H9 (cell line): ENCODE results near the gene CCDC192. TPM values are rescaled to one million over a fixed set of nuclear protein-coding genes. Genes with fewer than 3 reads are reported as not detected.

ENCODE experiments used
- DNase-seq: peaks from one replicate; pipeline ENCODE4 v3.0.0-alpha.2; 2017
- H2AFZ ChIP-seq: one replicate; pipeline ENCODE4 v1.6.1; 2013; ENCODE audit warnings: mild to moderate bottlenecking, low read length, control low read depth, moderate library complexity
- H2AK5ac ChIP-seq: 2 replicates; pipeline ENCODE4 v1.6.1; 2013; ENCODE audit warnings: low read length, control low read depth, mixed read lengths; ENCODE audit not compliant: insufficient read length
- H2BK120ac ChIP-seq: one replicate; pipeline ENCODE4 v1.6.1; 2013; ENCODE audit warnings: low read depth, mild to moderate bottlenecking, low read length, control low read depth, inconsistent platforms; ENCODE audit not compliant: poor library complexity, severe bottlenecking
- H2BK12ac ChIP-seq: 2 replicates; pipeline ENCODE4 v1.6.1; 2013; ENCODE audit warnings: low read length, control low read depth, mixed read lengths, low read depth; ENCODE audit not compliant: insufficient read length
- H2BK15ac ChIP-seq: 2 replicates; pipeline ENCODE4 v1.6.1; 2013; ENCODE audit warnings: low read depth, low read length, control low read depth
- H2BK20ac ChIP-seq: one replicate; pipeline ENCODE4 v1.6.1; 2013; ENCODE audit warnings: low read depth, mild to moderate bottlenecking, low read length, control low read depth, inconsistent platforms; ENCODE audit not compliant: poor library complexity, severe bottlenecking
- H2BK5ac ChIP-seq: 2 replicates; pipeline ENCODE4 v1.6.1; 2013; ENCODE audit warnings: low read length, control low read depth, mixed read lengths; ENCODE audit not compliant: insufficient read length
- H3K14ac ChIP-seq: 2 replicates; pipeline ENCODE4 v1.6.1; 2013; ENCODE audit warnings: low read length, control low read depth; ENCODE audit not compliant: insufficient read depth
- H3K18ac ChIP-seq: 2 replicates; pipeline ENCODE4 v1.6.1; 2013; ENCODE audit warnings: low read depth, mild to moderate bottlenecking, mixed read lengths, low read length, control low read depth; ENCODE audit not compliant: insufficient read length
- H3K23ac ChIP-seq: 2 replicates; pipeline ENCODE4 v1.6.1; 2013; ENCODE audit warnings: low read length, control low read depth, mixed read lengths, low read depth; ENCODE audit not compliant: insufficient read length
- H3K23me2 ChIP-seq: 2 replicates; pipeline ENCODE4 v1.6.1; 2013; ENCODE audit warnings: low read depth, mild to moderate bottlenecking, mixed read lengths, low read length, control low read depth; ENCODE audit not compliant: insufficient read length, poor library complexity, severe bottlenecking
- H3K27ac ChIP-seq: 2 replicates; pipeline ENCODE4 v1.5.1; 2013; ENCODE audit warnings: low read length, control low read depth, mixed read lengths, low read depth; ENCODE audit not compliant: insufficient read length
- H3K27me3 ChIP-seq: 2 replicates; pipeline ENCODE4 v1.6.1; 2013; ENCODE audit warnings: low read length, control low read depth, inconsistent platforms; ENCODE audit not compliant: insufficient read depth
- H3K4ac ChIP-seq: 2 replicates; pipeline ENCODE4 v1.6.1; 2013; ENCODE audit warnings: low read depth, mild to moderate bottlenecking, control low read depth, inconsistent platforms, low read length, moderate library complexity
- H3K4me1 ChIP-seq: 2 replicates; pipeline ENCODE4 v1.6.1; 2013; ENCODE audit warnings: low read length, control low read depth, inconsistent platforms; ENCODE audit not compliant: insufficient read depth
- H3K4me2 ChIP-seq: 2 replicates; pipeline ENCODE4 v1.6.1; 2013; ENCODE audit warnings: low read length, control low read depth, mixed read lengths; ENCODE audit not compliant: insufficient read length, insufficient read depth
- H3K56ac ChIP-seq: 2 replicates; pipeline ENCODE4 v1.6.1; 2013; ENCODE audit warnings: low read depth, mild to moderate bottlenecking, mixed read lengths, low read length, control low read depth; ENCODE audit not compliant: insufficient read length
- H3K79me1 ChIP-seq: 2 replicates; pipeline ENCODE4 v1.6.1; 2013; ENCODE audit warnings: low read depth, mild to moderate bottlenecking, moderate library complexity, low read length, control low read depth, inconsistent platforms; ENCODE audit not compliant: insufficient read depth, poor library complexity, severe bottlenecking
- H3K79me2 ChIP-seq: 2 replicates; pipeline ENCODE4 v1.6.1; 2013; ENCODE audit warnings: low read length, control low read depth, inconsistent platforms; ENCODE audit not compliant: insufficient read depth
- H3K9ac ChIP-seq: 2 replicates; pipeline ENCODE4 v1.6.1; 2013; ENCODE audit warnings: low read length, control low read depth, mixed read lengths; ENCODE audit not compliant: insufficient read length; ENCODE audit errors: extremely low read depth
- H3K9me3 ChIP-seq: one replicate; pipeline ENCODE4 v1.6.1; 2013; ENCODE audit warnings: low read depth, low read length, inconsistent platforms; ENCODE audit not compliant: control insufficient read depth
- H3T11ph ChIP-seq: one replicate; pipeline ENCODE4 v1.6.1; 2013; ENCODE audit warnings: mild to moderate bottlenecking, low read length, control low read depth, inconsistent platforms
- H4K20me1 ChIP-seq: one replicate; pipeline ENCODE4 v1.6.1; 2013; ENCODE audit not compliant: control insufficient read depth, insufficient read length, insufficient read depth
- H4K5ac ChIP-seq: 2 replicates; pipeline ENCODE4 v1.6.1; 2013; ENCODE audit warnings: low read depth, mild to moderate bottlenecking, mixed read lengths, low read length, control low read depth; ENCODE audit not compliant: insufficient read length
- H4K8ac ChIP-seq: replicated peaks from 2 replicates; pipeline ENCODE4 v1.6.1; 2013; ENCODE audit warnings: low read length, control low read depth, mixed read lengths, low read depth; ENCODE audit not compliant: insufficient read length
- H4K91ac ChIP-seq: 2 replicates; pipeline ENCODE4 v1.6.1; 2013; ENCODE audit warnings: low read depth, mild to moderate bottlenecking, moderate library complexity, mixed read lengths, low read length, control low read depth; ENCODE audit not compliant: insufficient read length
- H3K27ac Mint-ChIP-seq, 3 experiments: 2 replicates in 2 of 3; 3 replicates in 1 of 3; pipeline ENCODE4 v1.8.0; 2020 to 2021; ENCODE audit warnings: mixed read lengths in 3 of 3, mild to moderate bottlenecking in 1 of 3, moderate library complexity in 1 of 3
- H3K27me3 Mint-ChIP-seq: 2 replicates; pipeline ENCODE4 v1.8.0; 2021; ENCODE audit warnings: low read depth, mild to moderate bottlenecking, moderate library complexity, mixed read lengths
- H3K36me3 Mint-ChIP-seq, 3 experiments: 2 replicates in 2 of 3; 3 replicates in 1 of 3; pipeline ENCODE4 v1.8.0; 2020 to 2021; ENCODE audit warnings: low read depth in 3 of 3, mixed read lengths in 3 of 3; ENCODE audit not compliant: insufficient read depth in 1 of 3
- H3K4me1 Mint-ChIP-seq, 2 experiments: 2 replicates each; pipeline ENCODE4 v1.8.0; 2020; ENCODE audit warnings: mixed read lengths in 2 of 2
- H3K4me3 Mint-ChIP-seq, 2 experiments: 2 replicates in 1 of 2; 3 replicates in 1 of 2; pipeline ENCODE4 v1.8.0; 2020 to 2021; ENCODE audit warnings: mild to moderate bottlenecking in 2 of 2, mixed read lengths in 2 of 2, moderate library complexity in 1 of 2
- H3K9me3 Mint-ChIP-seq, 2 experiments: 2 replicates in 1 of 2; 3 replicates in 1 of 2; pipeline ENCODE4 v1.8.0; 2020; ENCODE audit warnings: mild to moderate bottlenecking in 2 of 2, mixed read lengths in 2 of 2, moderate library complexity in 1 of 2
- WGBS: extraction: QIAGEN DNeasy Blood & Tissue Kit; methylation state at CpG from one replicate; pipeline ENCODE4 v1.1.7; 2013; ENCODE audit warnings: missing lambda C conversion rate, low lambda C conversion rate, mixed read lengths; ENCODE audit not compliant: insufficient read length; ENCODE audit errors: extremely low coverage; 5-methylcytosine and 5-hydroxymethylcytosine counted together
- total RNA-seq: library from RNA; stranded (reverse); gene quantifications from 2 replicates; pipeline ENCODE4 v1.2.1, GENCODE V29; 2021
- TF ChIP-seq, protein P1 (sequence below): fragments of 200-600 bp; sonication (generic); conservative IDR thresholded peaks from 3 replicates; pipeline ENCODE4 v1.8.0; 2021; ENCODE audit warnings: antibody characterized with exemption, mild to moderate bottlenecking

CCDC192 gene
- total RNA-seq, 1 experiment from 2014 or later, result not detected

DNA sequence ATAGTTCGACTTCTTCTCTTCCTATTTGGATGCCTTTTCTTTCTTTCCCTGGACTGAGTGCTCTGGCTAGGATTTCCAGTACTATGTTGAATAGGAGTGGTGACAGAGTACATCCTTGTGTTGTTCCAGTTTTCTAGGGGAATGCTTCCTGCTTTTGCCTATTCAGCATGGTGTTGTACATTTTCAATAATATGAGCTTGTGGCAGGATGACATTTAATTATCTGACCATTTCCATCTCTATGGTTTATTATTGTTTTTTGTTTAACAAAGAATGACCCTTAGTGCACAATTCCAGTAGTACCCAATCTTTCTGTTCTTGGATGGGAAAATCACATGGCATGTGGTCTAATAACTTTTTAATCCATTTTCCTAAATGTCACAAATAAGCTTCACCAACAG lies 244.8 kb downstream of the CCDC192 start:
- H3K4ac ChIP-seq, result no peak overlapping the region
- H3K9me3 ChIP-seq, result no peaks in the 10 kb centered on the region
- WGBS, result no CpG with 5 or more reads among the region's 1 CpG
- no peaks in the 10 kb centered on the region for H4K20me1 ChIP-seq
- DNase-seq, result no peak
- no peak overlapping the region for H2BK120ac ChIP-seq
- no peak overlapping the region for H2BK5ac ChIP-seq
- no peaks in the 10 kb centered on the region for H3K23me2 ChIP-seq
- H2BK15ac ChIP-seq, result no peak overlapping the region
- H3K14ac ChIP-seq, result no peak overlapping the region
- Mint-ChIP-seq H3K9me3 (no peaks in the 10 kb centered on the region), H3K27ac (no peak overlapping the region), H3K4me3 (no peak overlapping the region), H3K36me3 (no peaks in the 10 kb centered on the region; a peak in 1 of 7 replicates), H3K4me1 (no peaks in the 10 kb centered on the region), H3K27me3 (no peaks in the 10 kb centered on the region; the same call in 1 of the 2 replicates)
- H3K4me2 ChIP-seq, result no peak overlapping the region
- no peak overlapping the region for H2AK5ac ChIP-seq
- no peak overlapping the region for H4K91ac ChIP-seq
- no peak overlapping the region for H2AFZ ChIP-seq
- H4K8ac ChIP-seq, result no peak overlapping the region
- H3K18ac ChIP-seq, result no peak overlapping the region
- no peak overlapping the region for H4K5ac ChIP-seq
- no peaks in the 10 kb centered on the region for H3K27me3 ChIP-seq
- H2BK20ac ChIP-seq, result no peak overlapping the region
- no peak overlapping the region for H3K27ac ChIP-seq
- H2BK12ac ChIP-seq, result no peak overlapping the region
- H3K23ac ChIP-seq, result no peak overlapping the region
- TF ChIP-seq, protein P1, sequence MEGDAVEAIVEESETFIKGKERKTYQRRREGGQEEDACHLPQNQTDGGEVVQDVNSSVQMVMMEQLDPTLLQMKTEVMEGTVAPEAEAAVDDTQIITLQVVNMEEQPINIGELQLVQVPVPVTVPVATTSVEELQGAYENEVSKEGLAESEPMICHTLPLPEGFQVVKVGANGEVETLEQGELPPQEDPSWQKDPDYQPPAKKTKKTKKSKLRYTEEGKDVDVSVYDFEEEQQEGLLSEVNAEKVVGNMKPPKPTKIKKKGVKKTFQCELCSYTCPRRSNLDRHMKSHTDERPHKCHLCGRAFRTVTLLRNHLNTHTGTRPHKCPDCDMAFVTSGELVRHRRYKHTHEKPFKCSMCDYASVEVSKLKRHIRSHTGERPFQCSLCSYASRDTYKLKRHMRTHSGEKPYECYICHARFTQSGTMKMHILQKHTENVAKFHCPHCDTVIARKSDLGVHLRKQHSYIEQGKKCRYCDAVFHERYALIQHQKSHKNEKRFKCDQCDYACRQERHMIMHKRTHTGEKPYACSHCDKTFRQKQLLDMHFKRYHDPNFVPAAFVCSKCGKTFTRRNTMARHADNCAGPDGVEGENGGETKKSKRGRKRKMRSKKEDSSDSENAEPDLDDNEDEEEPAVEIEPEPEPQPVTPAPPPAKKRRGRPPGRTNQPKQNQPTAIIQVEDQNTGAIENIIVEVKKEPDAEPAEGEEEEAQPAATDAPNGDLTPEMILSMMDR, result no peak
- no peaks in the 10 kb centered on the region for H3K4me1 ChIP-seq
- no peak overlapping the region for H3K56ac ChIP-seq
- no peaks in the 10 kb centered on the region for H3K79me2 ChIP-seq
- H3K9ac ChIP-seq, result no peak overlapping the region
- no peak overlapping the region for H3T11ph ChIP-seq
- no peaks in the 10 kb centered on the region for H3K79me1 ChIP-seq
